Activated effector memory CD4-positive, alpha-beta T cell treated with Interleukin-2 at 50 U/mL for 16 hours (primary cell): ENCODE data around the gene CCDC184.
A peak's percentile ranks its signal among the peaks of the same experiment; 100 is the strongest.
"Not testable (repeated sequence)": the region's sequence is repeated elsewhere in the genome, so short reads cannot be mapped to it uniquely, and the experiment has no call there.

ENCODE experiments used
- DNase-seq: peaks from one replicate; pipeline ENCODE4 v3.0.0-alpha.2; 2020

Gene CCDC184

DNA sequence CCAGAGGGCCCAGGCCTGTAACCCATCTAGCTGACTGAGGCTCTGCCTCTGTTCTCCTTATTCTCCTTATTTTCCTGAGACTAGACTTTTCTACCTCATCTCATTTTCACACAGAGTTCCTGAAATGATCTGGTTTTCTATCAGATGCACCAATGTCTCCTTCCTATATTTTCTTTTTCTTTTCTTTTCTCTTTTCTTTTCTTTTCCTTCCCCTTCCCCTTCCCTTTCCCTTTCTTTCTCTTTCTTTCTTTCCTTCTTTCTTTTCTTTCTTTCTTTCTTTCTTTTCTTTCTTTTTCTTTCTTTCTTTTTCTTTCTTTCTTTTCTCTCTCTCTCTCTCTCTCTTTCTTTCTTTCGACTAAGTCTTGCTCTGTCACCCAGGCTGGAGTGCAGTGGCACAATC is 3.0 kb upstream of the CCDC184 start:
- DNase-seq: no peak

DNA sequence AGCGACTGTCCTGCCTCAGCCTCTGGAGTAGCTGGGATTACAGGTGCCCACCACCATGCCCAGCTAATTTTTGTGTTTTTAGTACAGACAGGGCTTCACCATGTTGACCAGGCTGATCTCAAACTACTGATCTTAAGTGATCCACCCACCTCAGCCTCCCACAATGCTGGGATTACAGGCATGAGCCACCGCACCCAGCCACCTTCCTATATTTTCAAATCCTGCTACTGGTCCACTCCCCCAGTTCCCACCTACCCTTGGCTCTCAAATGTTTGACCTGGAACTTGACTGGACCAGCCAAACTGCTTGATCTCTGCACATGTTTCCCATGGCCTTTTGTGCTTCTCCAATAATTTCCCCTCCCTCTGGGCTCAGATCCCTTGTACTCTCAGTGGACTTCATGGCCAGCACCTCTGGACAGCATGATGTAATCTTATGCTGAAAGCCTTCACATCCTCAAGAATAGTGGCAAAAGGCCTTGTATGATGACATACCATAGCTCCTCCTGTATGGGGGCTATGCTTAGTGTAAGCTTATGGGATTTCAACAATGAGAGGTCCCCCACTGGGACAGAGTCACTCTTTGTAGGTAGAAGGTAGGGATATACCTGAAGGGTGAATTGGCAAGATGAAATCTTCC is 2.5 kb upstream of the CCDC184 start:
- no peak for DNase-seq

DNA sequence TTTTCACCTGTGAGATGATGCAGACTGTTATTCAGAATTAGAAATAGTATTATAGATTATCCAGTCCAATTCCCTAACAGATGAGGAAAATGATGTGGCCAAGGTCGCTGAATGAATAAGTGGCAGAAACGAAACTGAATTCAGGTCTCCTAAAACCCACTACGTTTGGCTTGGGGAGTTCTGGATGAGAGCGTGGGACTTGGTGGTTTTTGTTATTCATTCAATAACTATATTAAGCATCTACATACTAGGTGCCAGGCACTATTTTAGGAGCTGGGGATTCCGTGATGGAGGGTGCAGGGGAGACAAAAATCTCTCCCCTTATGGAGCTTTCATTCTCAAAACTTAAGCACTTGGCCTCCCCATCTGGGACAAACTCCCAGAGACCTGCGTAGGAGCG is 813 bp upstream of the CCDC184 start:
- DNase-seq: no peak

DNA sequence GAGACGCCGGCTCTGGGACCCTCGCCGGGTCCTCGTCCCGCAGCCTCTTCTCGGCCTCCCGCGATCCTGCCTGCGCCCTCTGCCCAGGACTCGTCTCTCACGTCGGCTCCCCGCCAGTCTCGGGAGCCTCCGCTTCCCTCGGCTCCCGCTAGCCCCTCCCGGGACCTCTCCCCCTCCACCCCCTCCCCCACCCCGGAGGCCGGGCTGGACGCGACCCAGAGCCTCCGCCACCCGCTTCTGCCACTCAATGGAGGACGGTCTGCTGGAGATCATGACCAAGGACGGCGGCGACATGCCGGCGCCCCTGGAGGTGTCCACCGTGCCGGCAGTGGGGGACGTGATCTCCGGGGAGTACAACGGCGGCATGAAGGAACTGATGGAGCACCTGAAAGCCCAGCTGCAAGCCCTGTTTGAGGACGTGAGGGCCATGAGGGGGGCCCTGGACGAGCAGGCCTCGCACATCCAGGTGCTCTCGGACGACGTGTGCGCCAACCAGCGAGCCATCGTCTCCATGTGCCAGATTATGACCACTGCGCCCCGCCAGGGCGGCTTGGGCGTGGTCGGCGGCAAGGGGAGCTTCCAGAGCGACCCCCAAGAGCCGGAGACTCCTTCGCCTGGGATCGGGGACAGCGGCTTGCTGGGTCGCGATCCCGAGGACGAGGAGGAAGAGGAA is 568 bp downstream of the CCDC184 start:
- DNase-seq: no peak

DNA sequence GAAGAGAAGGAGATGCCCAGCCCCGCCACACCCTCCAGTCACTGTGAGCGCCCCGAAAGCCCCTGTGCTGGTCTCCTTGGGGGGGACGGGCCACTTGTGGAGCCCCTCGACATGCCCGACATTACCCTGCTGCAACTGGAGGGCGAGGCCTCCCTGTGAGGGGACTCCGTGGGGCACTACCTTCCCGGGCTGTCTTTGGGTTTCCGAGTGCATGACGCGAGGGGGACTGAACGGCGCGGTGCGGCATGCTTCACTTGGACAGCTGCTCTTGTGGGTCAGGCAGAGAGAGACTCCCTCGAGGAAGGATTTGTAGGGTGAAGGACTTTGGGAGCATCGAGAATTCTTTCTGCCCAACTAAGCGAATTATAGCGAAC is 1.1 kb downstream of the CCDC184 start:
- DNase-seq: no peak

DNA sequence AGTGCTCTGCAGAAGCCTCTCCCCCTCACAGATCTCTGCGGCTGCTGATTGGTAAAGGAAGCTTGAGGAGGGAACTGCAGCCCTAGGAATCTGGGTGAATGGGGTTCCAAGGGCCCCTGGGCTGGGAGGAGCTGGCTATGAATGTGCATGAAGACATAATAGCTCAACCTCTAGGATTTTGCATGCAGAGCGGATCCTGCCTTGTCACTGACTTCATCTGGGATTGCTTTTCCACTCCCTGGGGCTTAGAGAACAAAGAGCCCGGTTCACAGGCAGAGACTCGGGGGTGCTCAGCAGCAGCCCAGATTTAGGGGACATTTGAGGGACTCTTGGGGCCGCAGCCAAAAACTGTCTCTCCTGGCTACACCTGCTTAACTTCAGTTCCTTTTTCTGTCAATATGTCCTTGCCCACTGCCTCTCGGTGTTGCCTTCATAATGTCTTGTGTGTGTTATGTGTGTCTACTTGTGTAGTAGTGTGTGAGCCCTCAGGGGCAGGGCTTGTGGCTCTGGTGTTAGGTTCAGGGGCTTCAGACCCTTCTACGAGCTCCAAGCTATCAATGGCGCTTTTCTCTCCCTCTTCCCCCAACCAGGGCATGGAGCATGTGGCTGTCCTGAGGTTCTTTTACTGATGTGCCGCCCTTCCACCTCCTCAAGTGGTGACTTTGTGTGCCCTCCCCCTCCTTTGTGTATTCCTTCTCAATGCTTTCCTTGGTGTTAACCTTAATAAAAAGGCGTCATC is 1.9 kb downstream of the CCDC184 start:
- DNase-seq: no peak

DNA sequence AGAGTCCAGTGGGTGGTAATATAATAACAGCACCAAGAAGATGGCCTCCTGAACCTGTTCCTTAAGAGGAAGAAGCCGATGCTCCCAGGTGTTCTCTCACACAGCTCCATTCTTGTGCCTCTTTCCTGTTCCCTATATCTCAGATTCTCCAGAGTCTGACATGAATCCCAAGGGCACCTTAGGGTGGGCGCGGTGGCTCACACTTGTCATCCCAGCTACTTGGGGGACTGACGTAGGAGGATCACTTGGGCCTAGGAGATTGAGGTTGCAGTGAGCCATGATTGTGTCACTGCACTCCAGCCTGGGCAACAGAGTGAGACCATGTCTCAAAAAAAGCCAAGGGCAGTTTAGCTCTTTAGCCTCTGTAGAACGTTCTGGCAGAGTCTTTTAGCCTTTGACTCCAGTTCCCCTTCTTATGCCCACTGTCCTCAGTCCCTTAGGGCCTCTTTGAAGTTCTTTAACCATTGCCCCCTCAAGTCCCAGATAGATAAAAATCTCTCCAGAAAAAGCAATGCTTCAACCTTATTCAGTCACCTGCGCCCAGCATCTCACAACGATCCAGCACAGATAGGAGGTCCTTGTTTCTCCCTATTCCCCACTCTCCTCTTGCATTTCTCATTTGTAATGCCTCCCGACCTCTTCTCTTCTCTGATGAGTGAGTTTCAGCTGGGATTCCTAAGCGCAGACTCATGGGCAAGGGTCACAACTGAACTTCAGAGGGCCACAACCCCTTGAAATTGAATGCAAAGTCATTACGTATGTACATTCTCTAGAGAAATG is 4.7 kb downstream of the CCDC184 start:
- DNase-seq: no peak

DNA sequence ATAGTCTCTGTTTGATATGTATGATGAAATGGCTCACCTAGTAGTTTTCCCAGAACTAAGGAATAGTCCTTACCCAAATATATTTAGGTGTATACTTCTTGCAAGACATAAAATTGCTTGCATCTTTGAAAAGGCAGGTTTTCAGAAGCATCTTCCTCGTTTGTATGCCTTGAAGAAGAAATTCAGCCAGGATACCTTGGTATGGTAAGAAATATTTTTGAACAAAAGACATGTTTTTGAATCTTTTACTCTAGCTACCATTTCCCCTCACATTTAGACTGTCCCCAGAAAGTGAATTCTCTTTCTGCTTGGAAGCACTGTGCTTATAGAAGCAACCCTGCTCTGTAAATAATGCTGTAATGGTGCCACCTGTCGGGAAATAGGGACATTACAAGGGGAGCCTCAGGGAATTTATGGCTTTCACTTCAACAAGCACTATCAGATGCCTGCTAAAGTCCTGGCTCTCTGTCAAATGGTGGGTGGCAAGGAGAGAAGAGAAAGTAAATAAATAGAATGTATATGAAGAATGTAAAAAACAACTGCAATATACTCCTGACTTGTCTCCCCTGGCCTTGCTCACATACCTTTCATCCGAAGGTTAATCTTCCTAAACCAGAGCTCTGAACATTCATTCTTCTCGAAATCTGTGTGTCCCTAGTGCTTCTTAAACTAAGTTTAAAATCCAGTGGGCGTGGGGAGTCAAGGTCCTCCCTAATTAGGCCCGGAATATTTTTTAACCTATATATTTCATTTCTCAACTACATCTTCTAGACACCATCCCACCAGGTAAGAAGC is 6.1 kb downstream of the CCDC184 start:
- peak; percentile 49 for DNase-seq

DNA sequence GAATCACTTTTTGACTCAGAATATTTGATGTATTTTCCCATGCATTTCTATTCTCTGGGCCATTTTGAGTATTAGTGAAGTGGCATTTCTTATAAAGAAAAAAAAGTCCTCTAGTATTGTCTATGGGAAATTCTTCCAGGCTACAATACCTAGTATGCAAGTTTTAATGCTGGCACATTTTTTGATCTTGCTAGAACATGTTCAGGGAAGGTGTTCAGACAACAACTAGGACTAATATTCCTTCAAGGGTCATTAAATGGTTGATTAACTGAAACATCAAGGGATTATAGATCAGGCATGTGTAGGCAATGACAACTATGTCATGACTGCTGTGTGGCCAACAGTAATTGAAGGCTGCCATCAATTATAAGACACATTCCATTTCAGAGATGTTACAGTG is 7.7 kb downstream of the CCDC184 start:
- no peak for DNase-seq

DNA sequence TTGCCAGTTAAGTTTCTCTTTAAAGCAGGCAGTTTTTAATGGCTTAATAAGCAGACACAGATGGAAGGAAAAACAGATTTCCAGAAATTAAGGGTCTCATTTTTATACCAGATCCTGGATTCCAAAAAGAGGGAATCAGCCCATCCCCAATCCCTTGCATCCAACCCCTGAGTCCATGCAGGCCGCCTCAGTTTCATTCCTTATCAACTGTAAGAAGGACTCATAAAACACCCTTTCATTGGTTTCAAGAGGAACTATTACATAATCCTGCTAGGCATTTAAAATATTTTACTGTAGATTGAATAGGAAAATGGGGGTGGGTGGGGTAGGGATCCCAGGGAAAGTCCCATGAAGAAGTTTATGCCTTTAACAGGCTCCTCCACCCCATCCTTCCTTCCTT is 9.4 kb downstream of the CCDC184 start:
- no peak for DNase-seq

DNA sequence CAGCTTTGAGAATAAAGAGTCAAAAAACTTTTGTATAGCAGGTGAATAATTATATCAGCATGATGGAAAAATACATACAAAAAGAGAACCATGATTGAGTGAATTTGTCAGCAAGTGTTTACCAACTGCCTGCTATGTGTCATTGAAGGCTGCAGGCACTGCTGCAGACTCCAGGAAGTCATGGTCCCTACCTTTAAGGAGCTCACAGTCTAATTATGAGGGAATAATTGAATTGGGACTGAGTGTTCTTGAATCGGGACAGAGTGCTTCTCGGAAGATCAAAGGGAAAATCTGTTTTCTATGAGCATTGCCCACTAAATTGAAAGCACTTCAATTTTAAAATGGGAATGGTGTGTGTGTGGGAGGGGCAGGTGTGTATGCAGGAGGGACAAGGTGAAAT is 10.2 kb downstream of the CCDC184 start:
- no peak for DNase-seq

DNA sequence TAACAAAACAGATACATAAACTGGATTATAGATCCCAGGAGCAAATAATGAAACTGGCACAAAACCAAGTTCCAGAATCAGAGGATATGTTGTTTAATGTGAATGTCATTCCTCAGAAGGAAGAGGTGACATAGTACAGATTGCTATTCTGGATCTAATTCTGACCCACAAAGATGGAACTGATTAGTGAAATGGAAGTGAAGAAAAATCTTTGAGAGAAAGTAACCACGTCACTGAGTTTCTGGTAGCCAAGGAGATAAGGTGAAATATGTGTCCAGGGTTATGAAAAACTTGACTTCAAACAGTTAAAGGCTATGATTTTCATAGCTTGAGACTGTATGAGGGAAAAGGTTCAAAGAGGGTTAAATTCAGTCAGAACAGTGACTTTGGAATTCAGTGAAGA is 11.4 kb downstream of the CCDC184 start:
- no peak for DNase-seq

DNA sequence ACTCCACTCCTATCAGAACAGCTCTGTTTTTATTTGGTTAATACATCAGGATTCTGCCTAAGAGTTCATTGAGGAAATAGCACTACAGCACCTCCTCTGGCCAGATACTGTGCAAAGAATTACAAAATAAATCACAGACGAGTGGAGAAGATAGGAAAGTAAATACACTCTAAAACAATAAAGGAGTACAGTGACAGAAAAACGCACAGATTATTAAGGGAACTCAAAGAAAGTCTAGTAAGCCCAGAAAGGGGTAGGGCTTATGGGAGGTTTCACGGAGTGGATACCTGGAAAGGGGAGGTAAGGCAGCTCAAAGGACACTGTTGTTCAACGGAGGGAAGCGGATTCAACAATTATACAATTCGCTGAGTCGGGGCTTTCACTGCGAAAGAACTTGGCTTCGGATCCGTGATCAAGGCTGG is 14.1 kb downstream of the CCDC184 start:
- DNase-seq: no peak

DNA sequence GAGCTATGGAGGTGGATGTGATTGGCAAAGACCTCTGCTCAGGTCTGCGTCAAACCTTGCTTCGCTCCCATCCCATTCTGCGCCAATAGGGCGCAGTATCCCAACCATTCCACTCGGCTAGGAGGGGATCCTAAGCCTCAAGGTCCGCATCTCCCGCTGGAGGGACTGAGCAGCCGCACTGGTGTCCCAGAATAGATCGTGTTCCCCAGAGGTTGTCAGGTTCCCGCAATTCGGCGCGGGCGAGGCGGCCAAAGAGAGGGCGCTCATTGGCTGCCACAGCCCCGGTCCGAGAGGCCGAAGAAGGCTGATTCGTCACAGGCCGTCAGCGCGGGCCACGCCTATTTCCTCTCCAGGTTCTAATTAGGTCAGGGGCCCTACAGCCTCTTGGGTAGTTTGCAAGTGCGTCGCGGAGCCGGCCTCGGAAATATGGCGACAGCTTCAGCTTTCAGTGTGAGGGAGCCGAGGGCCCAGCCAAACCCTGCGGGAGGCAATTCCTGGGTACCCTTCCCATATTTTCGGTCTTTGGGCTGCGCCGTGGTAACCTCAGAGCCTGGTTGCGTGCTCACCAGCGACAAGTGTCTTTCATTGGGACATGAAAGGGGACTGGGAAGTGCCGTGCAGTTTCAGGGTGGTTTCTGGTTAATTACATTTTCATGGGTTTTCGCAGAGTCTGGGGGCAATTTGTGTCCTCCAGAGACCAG is 14.7 kb downstream of the CCDC184 start:
- DNase-seq: peak; percentile 83

DNA sequence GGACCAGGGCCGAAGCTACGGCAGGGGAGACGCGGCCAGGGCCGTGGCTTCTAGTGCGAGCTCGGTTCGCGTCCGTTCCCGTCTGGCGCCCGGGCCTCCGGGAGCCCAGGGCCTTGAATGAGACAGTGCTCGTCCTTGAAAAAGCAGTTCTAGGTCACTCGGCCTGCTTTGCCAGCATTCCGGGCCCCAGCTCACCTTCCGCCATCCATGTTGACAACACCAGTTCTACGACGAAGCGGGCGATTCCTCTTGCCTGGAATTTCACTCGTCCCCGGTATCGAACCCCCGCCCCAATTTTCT is 15.2 kb downstream of the CCDC184 start:
- DNase-seq: no peak

DNA sequence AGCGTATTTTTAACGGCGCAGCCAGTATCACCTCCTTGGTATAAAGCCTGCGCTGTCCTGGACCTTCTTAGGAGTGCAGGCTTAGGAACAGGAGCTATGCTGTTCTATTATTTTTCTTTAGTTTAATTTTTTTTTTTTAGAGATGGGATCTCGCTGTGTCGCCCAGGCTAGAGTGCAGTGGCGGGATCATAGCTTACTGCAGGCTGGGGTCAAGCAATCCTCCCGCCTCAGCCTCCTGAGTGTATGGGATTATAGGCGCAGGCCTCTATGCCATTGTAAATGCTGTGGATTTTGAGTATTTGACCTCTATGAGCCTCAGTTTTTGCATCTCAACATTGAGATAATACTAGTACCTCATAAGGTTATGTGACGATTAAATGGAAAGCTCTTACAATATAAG is 15.5 kb downstream of the CCDC184 start:
- no peak for DNase-seq

DNA sequence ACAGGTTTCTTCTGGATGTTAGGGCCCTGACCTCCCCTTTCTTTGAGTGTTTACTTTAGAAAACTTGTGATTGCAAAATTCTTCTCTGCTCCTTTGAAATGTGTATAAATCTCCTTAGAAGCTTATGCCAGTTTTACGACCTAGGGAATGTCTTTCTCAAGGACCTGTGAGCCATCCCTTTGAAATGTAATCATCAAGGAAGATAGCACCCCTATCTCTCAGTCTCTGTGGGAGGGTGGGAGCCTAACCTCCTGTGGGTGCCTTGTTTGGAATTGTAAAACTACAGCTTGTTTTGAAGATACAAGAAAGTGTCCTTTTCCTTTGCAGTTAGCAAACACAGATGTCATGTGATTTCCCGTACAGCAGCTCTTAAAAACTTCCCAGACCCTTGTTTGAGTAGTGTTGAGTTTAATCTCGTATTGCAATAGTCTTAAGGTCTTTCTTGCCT is 16.4 kb downstream of the CCDC184 start:
- no peak for DNase-seq

DNA sequence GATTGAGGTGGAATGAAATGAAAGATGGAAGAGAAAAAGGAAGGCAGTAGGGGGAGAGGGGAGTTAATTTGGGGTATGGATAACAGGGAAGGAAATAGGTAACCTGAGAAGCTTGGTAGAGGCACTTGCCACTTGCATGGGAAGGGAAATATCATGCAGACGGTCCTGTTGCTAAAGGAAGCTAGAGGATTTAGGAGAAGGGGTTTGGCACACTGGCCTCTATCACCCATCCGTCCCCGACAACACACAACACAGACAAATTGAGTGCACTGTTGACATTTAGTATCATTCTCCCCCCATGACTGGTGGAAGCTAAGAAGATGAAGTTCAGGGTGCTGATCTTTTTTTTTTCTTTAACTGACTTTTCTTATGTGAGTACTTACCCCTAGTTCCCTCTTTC is 17.6 kb downstream of the CCDC184 start:
- DNase-seq: no peak

DNA sequence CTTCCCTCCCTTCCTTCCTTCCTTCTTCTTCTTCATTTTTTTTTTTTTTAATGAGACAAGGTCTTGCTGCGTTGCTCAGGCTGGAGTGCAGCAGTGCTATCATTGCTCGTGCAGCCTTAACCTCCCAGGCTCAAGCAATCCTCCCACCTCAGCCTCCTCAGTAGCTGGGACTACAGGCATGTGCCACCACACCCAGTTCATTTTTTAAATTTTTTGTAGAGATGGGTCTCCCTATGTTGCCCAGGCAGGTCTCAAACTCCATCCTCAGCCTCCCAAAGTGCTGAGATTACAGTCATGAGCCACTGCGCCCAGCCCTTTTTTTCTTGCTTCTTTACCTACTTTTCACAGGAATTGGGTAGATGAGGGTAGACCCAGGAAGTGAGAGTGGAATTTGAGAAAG is 18.1 kb downstream of the CCDC184 start:
- no peak for DNase-seq

DNA sequence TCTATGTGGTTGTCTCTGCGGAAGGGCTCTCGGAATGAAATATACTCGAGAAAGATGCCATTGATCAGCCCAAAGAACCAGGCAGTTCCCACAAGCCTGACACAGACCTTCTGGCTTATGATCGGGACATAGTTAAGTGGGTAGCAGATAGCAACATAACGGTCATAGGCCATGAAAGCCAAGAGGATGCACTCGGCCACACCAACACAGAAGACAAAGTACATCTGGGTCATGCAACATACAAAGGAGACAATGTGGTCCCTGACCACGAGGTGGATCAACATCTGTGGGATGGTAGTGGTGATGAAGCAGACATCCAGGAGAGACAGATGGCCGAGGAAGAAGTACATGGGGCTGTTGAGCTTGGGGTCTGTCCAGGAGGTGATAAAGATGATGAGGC is 19.3 kb downstream of the CCDC184 start:
- no peak for DNase-seq

DNA sequence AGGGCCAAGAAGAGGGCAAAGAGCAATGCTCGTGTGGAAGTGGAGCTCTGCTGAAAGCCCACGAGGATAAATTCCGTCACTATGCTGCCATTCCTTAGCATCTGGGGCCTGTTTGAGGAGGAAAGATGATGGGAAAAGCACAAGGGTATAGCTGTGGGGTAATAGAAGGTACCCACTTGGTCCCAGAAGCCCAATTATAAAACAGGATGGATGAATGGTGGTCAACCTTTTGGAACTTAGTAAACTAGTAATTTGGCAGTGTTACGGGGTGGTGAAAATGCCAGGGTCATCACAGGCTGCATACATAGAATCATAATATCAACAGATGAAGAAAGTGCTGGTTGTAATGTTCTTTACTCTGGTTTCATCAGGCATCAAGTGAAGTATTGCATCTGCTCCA is 19.7 kb downstream of the CCDC184 start, which contains the start of gene OR10AD1:
Gene OR10AD1, minus strand, starts transcription at position 101 of the 400 bp plus-strand sequence. Its CDS starts 0 bp downstream, at position 101.
- DNase-seq: no peak

DNA sequence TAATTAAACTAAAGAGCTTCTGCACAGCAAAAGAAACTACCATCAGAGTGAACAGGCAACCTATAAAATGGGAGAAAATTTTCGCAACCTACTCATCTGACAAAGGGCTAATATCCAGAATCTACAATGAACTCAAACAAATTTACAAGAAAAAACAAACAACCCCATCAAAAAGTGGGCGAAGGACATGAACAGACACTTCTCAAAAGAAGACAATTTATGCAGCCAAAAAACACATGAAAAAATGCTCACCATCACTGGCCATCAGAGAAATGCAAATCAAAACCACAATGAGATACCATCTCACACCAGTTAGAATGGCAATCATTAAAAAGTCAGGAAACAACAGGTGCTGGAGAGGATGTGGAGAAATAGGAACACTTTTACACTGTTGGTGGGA is 26.1 kb downstream of the CCDC184 start:
- DNase-seq: not testable (repeated sequence)
